NCI-H146 treated with DMSO at 0.1 percent for 48 hours (cell line): ENCODE data around the gene RRP8.

Experiments
- DNase-seq: peaks from one replicate; lab custom pipeline; 2025; ENCODE audit not compliant: unreplicated experiment; lab: John Stamatoyannopoulos, UW

The RRP8 gene

DNA sequence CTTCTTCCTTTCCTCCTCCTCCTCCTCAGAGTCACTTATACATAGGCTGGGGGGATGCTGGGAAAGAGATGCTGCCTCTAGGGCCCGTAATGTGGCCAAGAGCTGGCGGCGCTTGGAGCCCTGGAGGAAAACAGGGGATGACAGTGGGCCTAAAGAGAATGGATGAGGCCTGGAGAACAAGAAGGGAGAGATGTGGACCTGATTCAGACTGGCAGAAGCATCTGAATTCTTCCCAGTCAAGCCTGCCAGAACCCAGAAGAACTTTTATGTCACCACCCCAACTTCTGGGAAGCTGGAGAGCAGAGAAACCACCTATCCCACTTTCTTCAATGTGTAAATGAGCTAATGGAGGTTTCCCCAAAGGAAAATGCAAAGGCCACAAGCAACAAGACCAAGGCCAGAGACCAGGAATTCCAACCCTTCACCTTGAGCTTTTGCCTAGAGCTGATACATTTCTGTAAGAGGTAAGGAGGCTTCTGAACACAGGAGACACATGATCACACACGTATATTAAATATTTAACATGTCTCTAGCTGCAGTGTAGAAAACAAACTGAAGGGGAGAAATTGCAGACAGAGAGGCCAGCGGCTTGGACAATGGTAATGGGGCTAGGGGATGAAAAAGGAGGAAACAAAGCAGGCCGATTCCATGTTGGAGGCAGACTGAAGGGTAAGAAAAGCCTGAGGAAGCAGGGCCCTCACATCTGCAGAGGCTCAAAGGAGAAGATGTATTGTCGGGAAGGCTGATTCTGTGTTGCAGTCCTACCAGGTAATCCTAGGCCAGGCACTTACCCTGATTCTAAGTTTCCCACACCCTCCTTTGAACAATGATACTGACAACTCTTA lies 1.1 kb downstream of the RRP8 start:
- no peak for DNase-seq

GRCh38 chr11:6601041-6601461 lies 2.4 kb downstream of the RRP8 start:
- no peak for DNase-seq

GRCh38 chr11:6599881-6600390 lies 3.5 kb downstream of the RRP8 start:
- DNase-seq: no peak

DNA sequence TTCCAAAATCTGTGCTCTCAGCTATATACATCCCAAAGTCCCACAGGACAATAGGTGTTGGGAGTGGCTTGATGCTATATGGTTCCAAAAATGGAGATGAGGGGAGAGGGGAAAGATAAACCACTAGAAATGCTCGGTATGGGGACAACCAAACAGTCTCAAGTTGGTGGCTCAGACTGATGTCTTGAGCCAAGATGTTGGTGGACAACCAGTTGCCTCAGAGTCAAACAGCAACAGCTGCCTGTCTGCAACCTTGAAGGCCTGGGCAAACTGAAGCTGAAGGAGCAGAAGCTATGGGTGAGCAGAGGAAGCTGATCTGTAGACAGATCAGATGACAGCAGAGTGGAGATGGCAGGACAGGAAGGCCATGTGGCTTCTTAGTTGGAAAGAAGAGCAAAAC lies 4.0 kb downstream of the RRP8 start:
- no peak for DNase-seq

GRCh38 chr11:6598555-6598954 lies 4.9 kb downstream of the RRP8 start:
- no peak for DNase-seq

- DNase-seq: no peak
Observed at GRCh38 chr11:6596239-6596877, 7.1 kb downstream of the RRP8 start.

GRCh38 chr11:6594142-6594768 lies 9.2 kb downstream of the RRP8 start:
- no peak for DNase-seq

GRCh38 chr11:6588018-6588417 lies 15.4 kb downstream of the RRP8 start:
- no peak for DNase-seq

DNA sequence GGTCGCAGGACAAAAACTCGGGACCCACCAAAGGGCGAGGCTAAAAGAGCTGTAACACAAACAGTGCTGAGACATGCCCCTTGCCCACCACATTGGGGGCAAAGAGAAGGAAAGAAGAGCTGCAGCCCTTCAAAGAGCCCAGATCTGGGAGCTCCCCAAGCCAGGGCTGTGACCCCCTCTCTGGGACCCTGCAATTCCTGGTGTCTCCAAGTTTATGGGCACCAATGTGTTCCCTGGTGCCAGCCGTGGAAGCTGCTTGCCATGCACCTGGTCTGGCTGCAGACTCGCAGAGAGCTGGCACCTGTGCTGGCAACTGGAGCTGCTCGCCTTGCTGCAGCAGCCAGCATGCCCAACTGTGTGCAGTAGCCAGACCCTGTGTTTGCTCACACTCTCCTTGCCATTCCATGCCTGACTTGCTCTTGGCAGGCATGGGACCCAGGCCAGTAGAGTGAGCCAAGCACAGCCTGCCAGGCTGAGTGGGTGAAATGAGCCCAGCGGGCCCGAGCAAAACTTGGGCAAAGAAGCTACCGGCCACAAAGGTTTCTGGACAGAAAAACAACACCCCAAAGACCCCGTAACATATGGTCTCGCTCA lies 16.0 kb downstream of the RRP8 start:
- DNase-seq: no peak

DNA sequence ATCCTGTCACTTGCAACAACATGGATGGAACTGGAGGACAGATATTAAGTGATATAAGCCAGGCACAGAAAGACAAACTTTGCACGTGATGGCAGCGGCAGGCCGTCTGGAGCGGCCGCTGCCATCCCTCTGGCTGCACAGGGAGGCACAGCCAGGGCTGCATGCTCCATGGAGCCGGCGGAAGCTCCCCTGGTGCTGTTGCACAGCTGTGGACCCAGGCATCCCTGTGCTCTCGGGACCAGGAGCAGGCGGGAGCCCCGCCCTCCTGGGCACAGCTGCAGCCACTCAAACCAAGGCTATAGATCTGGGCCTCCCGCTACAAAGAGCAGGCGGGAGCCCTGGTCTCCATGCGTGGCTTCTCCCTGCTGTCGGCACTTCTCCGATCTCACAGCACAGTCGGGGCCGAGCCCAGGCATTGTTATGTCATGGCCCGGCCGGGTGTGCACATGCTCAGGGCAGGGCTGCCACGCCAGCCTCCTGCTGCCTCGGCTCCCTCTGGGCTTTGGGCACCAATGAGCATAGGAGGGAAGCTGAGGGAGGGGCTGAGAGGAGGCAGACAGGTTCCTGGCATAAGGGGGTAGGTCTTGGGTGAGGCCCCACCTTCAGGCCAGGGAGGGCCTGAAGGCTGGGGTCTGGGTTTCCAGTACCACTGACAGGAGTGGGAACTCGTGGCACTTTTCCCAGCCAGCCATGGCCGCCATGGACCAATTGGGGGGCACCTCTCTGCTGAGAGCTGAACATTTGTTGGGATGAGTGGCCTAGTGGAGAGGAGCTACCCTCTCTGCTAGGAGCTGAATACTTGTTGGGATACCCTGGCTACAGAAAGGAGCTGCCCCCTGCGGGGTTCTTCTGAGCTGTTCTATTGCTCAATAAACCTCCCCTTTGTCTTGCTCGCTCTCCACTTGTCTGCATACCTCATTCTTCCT lies 16.7 kb downstream of the RRP8 start:
- peak; percentile 34 for DNase-seq

GRCh38 chr11:6584528-6584927 lies 18.9 kb downstream of the RRP8 start:
- no peak for DNase-seq

GRCh38 chr11:6583584-6583983 lies 19.8 kb downstream of the RRP8 start:
- DNase-seq: no peak

DNA sequence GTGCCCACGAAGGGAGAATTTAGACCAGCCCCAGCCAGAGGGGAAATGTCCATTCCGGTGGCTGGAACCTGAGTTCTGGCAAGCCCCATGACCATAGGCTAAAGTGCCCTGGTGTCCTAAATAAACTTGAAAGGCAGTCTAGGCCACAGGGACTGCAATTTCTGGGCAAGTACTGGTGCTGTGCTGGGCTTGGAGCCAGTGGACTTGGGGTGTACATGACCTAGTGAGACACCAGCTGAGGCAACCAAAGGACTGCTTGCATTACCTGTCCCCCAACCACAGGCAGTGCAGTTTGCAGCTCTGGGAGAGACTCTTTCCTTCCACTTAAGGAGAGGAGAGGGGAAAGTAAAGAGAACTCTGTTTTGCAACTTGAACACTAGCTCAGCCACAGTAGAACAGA lies 23.7 kb downstream of the RRP8 start:
- DNase-seq: no peak

DNA sequence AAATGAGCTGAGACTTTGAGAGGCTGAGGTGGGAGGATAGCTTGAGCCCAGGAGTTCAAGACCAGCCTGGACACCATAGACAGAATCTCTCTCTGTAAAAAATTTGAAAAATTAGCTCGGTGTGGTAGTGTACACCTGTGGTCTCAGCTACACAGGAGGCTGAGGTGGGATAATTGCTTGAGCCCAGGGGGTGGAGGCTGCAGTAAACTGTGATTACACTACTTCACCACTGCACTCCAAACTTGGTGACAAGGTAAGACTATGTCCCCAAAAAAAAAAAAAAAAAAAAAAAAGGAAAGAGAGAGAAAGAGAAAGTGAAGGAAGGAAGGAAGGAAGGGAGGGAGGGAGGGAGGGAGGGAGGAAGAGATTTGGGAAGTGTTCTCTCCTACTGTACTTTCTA lies 25.3 kb downstream of the RRP8 start:
- no peak for DNase-seq

- DNase-seq: no peak
Observed at GRCh38 chr11:6576471-6577373, 26.7 kb downstream of the RRP8 start.

DNA sequence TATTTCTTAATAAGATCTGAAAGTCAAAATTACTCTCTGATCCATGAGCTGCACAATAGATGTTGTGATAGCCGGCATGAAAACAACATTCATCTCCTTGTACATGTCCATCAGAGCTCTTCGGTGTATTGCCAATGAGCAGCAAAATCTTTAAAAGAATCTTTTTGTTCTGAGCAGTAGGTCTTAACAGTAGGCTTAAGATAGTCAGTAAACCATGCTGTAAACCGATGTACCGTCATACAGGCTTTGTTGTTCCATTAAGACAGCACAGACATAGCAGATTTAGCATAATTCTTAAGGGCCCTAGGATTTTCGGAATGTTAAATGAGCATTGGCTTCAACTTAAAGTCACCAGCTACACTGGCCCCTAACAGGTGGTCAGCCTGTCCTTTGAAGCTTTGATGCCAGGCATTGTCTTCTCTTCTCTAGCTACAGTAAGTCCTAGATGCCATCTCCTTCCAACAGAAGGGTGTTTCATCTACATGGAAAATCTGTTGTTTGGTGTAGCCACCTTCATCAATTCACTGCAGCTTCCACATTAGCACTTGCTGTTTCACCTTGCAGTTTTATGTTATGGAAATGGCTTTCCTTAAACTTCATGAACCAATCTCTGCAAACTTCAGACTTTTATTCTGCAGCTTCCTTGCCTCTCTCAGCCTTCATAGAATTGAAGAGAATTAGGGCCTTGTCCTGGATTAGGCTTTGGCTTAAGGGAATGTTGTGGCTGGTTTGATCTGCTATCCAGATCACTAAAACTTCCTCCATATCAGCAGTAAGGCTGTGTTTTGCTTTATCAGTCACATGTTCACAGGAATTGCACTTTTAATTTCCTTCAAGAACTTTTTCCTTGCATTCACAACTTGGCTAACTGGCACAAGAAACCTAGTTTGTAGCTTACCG lies 28.4 kb downstream of the RRP8 start:
- no peak for DNase-seq

GRCh38 chr11:6572215-6572614 lies 31.2 kb downstream of the RRP8 start:
- no peak for DNase-seq

DNA sequence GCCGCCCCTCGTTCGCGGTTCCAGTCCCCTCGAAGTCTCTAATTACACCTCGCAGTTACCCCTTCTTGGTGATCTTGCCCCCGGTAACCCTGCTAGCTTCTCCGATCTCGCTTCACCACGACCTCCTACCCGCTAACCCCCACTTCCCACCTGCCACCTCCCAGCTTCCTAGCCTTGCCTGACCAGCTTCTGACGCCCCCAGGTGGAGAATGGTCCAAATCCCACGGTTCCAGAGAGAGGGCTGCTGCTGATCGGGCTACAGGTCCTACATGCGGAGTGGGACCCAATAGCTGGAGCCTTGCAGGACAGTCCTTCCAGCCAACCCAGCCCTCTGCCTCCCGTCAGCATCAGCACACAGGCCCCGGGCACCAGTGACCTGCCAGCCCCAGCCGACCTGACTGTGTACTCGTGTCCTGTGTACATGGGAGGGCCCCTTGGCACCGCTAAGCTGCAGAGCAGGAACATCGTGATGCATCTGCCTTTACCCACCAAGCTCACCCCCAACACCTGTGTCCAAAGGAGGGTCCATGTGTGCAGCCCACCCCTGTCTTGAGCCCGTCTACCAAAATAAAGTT lies 31.9 kb downstream of the RRP8 start:
- no peak for DNase-seq
